Measurements from ENCODE around the gene CIBAR2. TPM values are rescaled to one million over a fixed set of nuclear protein-coding genes. Genes with fewer than 3 reads are reported as not detected.
A peak's percentile ranks its signal among the peaks of the same experiment; 100 is the strongest.

CIBAR2 gene
- total RNA-seq, 1 experiment from 2014 or later, result not detected

- no peak overlapping the region for H2AFZ ChIP-seq (ENCODE audit: low read length)
- no peaks in the 10 kb centered on the region; a peak in 2 of 5 replicates for H3K9me3 Mint-ChIP-seq
- DNase-seq, result peak; percentile 96
- peak overlapping the region; percentile 50 to 83 (median 63); a peak in 4 of 7 replicates for H3K27ac Mint-ChIP-seq
- H3K79me1 ChIP-seq (ENCODE audit: insufficient read depth, low read depth, low read length, poor library complexity, severe bottlenecking), result no peaks in the 10 kb centered on the region
- no peak overlapping the region for H4K5ac ChIP-seq (ENCODE audit: insufficient read length, low read depth, low read length)
- H3K14ac ChIP-seq (ENCODE audit: insufficient read depth, low read length), result no peak overlapping the region
- no peak overlapping the region for H4K8ac ChIP-seq (replicated peaks; ENCODE audit: insufficient read length, low read depth, low read length)
- no peak overlapping the region for H3K23ac ChIP-seq (ENCODE audit: insufficient read length, low read depth, low read length)
- H3K56ac ChIP-seq (ENCODE audit: insufficient read length, low read depth, low read length), result no peak overlapping the region
- H2AK5ac ChIP-seq (ENCODE audit: insufficient read length, low read length), result no peak overlapping the region
- H3K79me2 ChIP-seq (ENCODE audit: insufficient read depth, low read length), result no peaks in the 10 kb centered on the region
- no peak overlapping the region for H2BK12ac ChIP-seq (ENCODE audit: insufficient read length, low read depth, low read length)
- H3K23me2 ChIP-seq (ENCODE audit: insufficient read length, low read depth, low read length, poor library complexity, severe bottlenecking), result no peaks in the 10 kb centered on the region
- H3K4me3 Mint-ChIP-seq, result peak overlapping the region in 1 of 2 experiments; percentile 34; a peak in 2 of 5 replicates
- no peak overlapping the region for H3K27ac ChIP-seq (ENCODE audit: insufficient read length, low read depth, low read length)
- no peaks in the 10 kb centered on the region for H3K9me3 ChIP-seq (ENCODE audit: control insufficient read depth, low read depth, low read length)
- H3K4me2 ChIP-seq (ENCODE audit: insufficient read depth, insufficient read length, low read length), result no peak overlapping the region
- H2BK20ac ChIP-seq (ENCODE audit: low read depth, low read length, poor library complexity, severe bottlenecking), result no peak overlapping the region
- H3K4ac ChIP-seq (ENCODE audit: low read depth, low read length), result no peak overlapping the region
- H3K18ac ChIP-seq (ENCODE audit: insufficient read length, low read depth, low read length), result no peak overlapping the region
- H3K36me3 Mint-ChIP-seq (ENCODE audit: insufficient read depth in 1 of 3, low read depth in 3 of 3), result no peaks in the 10 kb centered on the region
- no peak overlapping the region for H3K9ac ChIP-seq (ENCODE audit: extremely low read depth, insufficient read length, low read length)
- H4K20me1 ChIP-seq (ENCODE audit: control insufficient read depth, insufficient read depth, insufficient read length), result no peaks in the 10 kb centered on the region
- peak; percentile 94 for TF ChIP-seq CTCF (conservative IDR thresholded peaks at IDR 0.05)
- peaks cover 14% of the 10 kb centered on the region for H3K27me3 Mint-ChIP-seq (ENCODE audit: low read depth)
- no peak overlapping the region for H2BK5ac ChIP-seq (ENCODE audit: insufficient read length, low read length)
- no peak overlapping the region for H2BK15ac ChIP-seq (ENCODE audit: low read depth, low read length)
- peaks cover 18 to 32% of the 10 kb centered on the region in 2 experiments for H3K4me1 Mint-ChIP-seq
- no CpG with 5 or more reads among the region's 20 CpGs for WGBS (ENCODE audit: extremely low coverage, insufficient read length, low lambda C conversion rate)
- H3K4me1 ChIP-seq (ENCODE audit: insufficient read depth, low read length), result no peaks in the 10 kb centered on the region
- H4K91ac ChIP-seq (ENCODE audit: insufficient read length, low read depth, low read length), result no peak overlapping the region
- no peak overlapping the region for H2BK120ac ChIP-seq (ENCODE audit: low read depth, low read length, poor library complexity, severe bottlenecking)
- no peak overlapping the region for H3T11ph ChIP-seq (ENCODE audit: low read length)
- no peaks in the 10 kb centered on the region for H3K27me3 ChIP-seq (ENCODE audit: insufficient read depth, low read length)
Observed at GRCh38 chr16:85114909-85115567, 2.8 kb upstream of the CIBAR2 start.

Data from H9 (cell line).